HG03045 (cell line): ENCODE results near the gene RNU6-9.
"Not testable (repeated sequence)": the region's sequence is repeated elsewhere in the genome, so short reads cannot be mapped to it uniquely, and the experiment has no call there.

ENCODE experiments used
- ATAC-seq: cut with Tn5 transposase; IDR thresholded peaks from one replicate; pipeline ENCODE4 v1.9.1; 2021; ENCODE audit warnings: mild to moderate bottlenecking, moderate library complexity; ENCODE audit not compliant: unreplicated experiment

RNU6-9 gene

GRCh38 chr19:876780-877314, 16.4 kb upstream of the RNU6-9 start:
- no peak for ATAC-seq

DNA sequence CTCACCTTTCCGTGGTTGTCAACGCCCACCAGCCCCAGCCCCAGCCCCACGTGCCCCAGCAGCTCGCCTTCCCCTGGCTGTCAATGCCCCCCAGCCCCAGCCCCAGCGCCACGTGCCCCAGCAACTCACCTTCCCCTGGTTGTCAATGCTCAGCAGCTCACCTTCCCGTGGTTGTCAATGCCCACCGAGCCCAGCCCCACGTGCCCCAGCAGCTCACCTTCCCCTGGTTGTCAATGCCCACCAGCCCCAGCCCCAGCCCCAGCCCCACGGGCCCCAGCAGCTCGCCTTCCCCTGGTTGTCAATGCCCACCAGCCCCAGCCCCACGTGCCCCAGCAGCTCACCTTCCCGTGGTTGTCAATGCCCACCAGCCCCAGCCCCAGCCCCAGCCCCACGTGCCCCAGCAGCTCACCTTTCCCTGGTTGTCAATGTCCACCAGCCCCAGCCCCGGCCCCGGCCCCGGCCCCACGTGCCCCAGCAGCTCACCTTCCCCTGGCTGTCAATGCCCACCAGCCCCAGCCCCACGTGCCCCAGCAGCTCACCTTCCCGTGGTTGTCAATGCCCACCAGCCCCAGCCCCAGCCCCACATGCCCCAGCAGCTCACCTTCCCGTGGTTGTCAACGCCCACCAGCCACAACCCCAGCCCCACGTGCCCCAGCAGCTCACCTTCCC, 15.2 kb upstream of the RNU6-9 start:
- not testable (repeated sequence) for ATAC-seq

- not testable (repeated sequence) for ATAC-seq
Measured at GRCh38 chr19:878751-879561, 14.3 kb upstream of the RNU6-9 start.

DNA sequence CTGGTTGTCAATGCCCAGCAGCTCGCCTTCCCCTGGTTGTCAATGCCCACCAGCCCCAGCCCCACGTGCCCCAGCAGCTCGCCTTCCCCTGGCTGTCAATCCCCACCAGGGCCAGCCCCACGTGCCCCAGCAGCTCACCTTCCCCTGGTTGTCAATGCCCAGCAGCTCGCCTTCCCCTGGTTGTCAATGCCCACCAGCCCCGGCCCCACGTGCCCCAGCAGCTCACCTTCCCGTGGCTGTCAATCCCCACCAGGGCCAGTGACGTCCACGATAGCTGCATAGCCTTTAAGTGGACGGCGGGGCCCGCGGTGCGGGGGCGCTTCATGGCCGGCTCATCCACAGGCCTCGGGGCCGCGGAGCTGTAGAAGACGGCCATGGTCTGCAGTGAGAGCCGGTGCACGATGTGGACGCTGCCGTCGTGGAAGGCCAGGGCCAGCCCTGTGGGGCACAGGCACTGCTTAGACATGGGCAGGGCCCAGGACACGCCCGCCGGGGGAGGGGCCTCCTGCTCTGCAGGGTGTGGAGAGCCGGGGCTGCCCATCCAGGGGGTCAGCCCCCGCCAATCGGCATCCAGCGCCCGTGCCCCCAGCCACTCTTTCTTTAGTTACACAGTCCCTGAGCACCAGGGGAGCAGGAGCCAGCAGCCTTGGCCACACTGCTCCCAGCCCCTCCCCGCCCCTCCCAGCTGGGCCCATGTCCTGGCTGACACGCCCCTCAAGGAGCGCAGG, 13.4 kb upstream of the RNU6-9 start:
- no peak for ATAC-seq

DNA sequence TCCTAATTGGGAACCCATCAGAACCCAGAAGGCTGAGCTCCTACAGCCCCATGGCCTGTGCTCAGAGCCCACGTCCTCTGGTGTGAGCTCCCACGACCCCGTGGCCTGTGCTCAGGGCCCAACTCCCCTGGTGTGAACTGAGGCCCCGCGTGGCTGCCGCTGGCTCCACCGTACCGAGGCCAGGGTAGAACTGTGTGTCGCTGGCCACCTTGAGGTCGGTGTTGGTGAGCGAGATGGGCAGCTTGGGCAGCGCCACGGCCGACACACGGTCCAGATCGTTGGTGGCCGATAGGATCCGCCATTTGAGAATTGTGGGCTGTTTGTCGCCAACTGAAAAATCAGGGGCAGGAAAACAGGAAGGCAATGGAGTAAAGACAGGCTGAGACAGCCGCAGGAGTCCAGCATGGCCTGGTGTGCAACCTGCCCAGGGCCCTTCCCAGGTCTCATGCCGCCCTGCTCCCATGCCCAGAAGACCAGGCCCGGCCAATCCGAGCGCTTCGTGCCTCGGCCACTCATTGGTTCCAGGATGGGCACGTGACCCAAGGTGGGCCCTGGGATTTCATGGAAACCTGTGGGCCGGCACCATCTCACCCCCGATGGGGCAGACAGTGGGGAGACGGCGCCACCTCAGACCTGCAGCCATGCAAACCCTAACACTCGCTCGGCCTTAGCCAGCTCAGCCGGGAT, 11.8 kb upstream of the RNU6-9 start:
- ATAC-seq = no peak

DNA sequence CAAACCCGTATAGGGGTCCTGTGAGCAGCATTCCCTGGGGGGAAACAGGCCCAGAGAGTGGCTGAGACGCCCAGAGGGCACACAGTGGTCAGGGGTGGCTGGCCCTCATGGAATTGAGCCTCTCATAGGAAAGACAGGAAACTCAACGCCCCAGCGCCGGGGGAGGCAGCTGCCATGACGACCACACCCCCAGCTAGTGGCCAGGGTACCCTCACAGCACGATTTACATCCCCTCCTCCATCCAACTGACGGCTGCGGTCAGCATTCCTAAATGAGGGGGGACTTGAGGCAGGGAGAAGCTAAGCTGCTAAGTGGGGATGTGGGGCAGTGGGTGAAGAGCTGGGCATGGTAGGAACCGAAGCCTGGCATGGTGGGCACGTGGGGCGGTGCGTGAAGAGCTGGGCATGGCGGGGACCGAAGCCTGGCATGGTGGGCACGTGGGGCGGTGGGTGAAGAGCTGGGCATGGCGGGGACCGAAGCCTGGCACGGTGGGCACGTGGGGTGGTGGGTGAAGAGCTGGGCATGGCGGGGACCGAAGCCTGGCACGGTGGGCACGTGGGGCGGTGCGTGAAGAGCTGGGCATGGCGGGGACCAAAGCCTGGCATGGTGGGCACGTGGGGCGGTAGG, 10.3 kb upstream of the RNU6-9 start:
- no peak for ATAC-seq

GRCh38 chr19:883661-884211, 9.5 kb upstream of the RNU6-9 start:
- ATAC-seq = no peak

GRCh38 chr19:884420-885211, 8.7 kb upstream of the RNU6-9 start:
- ATAC-seq = no peak

DNA sequence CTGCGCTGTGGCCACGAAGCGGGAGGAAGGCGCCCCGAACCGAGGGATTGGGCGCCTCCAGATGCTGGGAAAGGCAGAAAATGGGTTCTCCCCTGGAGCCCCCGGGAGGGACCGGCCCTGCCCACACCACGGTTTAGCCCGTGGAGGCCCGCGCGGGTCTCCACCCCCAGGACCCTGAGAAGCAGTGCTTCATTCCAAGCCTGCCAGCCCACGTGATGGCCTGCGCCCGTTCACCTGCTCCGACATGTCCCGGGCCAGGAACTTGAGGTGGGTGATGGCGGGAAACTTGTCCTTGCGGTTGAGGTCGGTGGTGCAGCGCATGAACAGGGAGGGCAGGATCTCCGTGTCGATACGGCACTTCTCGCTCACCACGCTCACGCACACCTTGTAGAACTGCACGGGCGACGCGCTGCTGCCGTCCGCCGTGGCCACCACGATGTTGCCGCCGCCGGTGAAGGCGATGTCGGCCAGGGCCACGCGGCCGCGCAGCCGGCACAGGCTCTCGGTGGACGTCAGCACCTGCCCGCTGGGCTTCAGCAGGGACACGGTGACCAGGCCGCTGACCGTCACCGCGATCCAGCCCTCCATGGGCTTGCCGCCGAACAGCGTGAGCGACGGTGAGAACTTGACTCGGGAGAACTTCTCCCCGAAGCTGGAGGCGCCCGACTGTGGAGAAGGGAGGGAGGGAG, 7.6 kb upstream of the RNU6-9 start:
- ATAC-seq = no peak

DNA sequence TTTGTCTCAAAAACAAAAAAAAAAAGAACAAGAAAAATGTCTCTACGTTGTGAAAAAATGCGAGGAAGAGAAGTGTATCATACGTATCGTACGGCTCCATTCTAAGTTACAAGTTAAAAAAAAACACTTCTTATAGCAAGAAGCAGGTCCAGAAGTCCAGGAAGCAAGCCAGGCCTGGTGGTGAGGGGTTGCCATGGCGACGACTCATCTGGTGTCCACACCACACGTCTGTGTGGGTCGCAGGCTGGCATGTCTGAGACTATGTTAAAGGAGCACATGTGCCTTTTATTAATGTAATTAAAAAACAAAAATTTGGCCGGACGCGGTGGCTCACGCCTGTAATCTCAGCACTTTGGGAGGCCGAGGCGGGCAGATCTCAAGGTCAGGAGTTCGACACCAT, 6.2 kb upstream of the RNU6-9 start:
- no peak for ATAC-seq

DNA sequence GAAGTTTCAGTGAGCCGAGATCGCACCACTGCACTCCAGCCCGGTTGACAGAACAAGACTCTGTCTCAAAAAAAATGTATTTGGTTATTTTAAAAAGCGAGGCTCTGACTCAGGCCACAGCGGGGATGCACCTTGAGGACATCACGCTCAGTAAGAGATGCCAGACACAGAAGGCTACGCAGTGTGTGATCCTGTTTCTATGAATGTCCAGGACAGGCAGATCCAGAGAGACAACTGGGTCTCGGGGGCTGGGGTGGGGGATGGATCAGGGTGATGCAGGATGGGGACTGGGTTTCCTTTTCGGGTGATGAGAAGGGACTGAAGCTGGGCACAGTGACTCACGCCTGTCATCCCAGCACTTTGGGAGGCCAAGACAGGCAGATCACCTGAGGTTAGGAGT, 5.7 kb upstream of the RNU6-9 start:
- ATAC-seq = no peak

- no peak for ATAC-seq
Measured at GRCh38 chr19:888581-889385, 4.5 kb upstream of the RNU6-9 start.

DNA sequence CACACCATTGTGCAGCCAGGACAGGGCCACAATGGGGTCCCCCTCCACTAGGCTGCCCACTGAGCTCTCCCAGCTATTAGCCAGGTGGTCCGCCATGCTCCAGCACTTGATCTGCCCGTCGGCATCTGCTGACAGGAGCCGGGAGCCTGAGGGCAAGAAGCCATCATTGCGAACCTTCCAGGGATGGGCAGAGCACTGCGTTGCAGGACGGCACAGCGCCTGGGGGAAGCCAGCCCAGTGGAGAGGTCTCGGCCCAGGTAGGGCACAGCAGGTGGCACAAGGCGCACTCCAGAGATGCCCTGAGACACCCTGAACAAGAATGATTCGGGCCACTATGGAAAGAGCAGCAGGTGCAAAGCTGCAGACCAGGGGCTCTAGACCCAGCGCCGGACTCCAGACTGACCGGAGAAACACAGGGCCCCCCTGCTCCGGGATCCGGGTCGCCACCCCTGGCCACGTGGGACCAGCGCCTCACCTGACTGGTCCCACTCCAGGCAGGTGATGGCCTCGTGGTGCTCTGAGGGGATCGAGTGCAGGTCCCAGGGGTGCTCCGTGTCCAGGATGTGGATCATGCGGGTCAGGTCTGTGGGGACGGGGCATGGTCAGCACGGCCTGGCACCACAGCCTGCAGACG, 3.5 kb upstream of the RNU6-9 start:
- ATAC-seq = no peak

- no peak for ATAC-seq
Measured at GRCh38 chr19:890831-891230, 2.5 kb upstream of the RNU6-9 start.

GRCh38 chr19:891421-892200, 1.7 kb upstream of the RNU6-9 start:
- not testable (repeated sequence) for ATAC-seq

GRCh38 chr19:892243-892893, 916 bp upstream of the RNU6-9 start:
- no peak for ATAC-seq
